Mesenchymal stem cell (in vitro differentiated cells and primary cell): ENCODE data around the gene KRTAP4-2.

Source experiments
- DNase-seq: peaks from one replicate; pipeline ENCODE4 v3.0.0-alpha.2; 2013
- H2AFZ ChIP-seq: one replicate; pipeline ENCODE4 v1.6.1; 2013; ENCODE audit warnings: low read depth, mild to moderate bottlenecking, control low read depth, inconsistent platforms, low read length, moderate library complexity
- H2AK5ac ChIP-seq: 2 replicates; pipeline ENCODE4 v1.6.1; 2013; ENCODE audit warnings: low read length, moderate library complexity, mild to moderate bottlenecking, inconsistent platforms; ENCODE audit not compliant: severe bottlenecking
- H2BK120ac ChIP-seq: one replicate; pipeline ENCODE4 v1.6.1; 2013; ENCODE audit warnings: low read depth, mild to moderate bottlenecking, inconsistent platforms, low read length, moderate library complexity
- H2BK12ac ChIP-seq, 2 experiments: one replicate each; pipeline ENCODE4 v1.6.1; 2013; ENCODE audit warnings: inconsistent platforms in 2 of 2, low read length in 2 of 2, mild to moderate bottlenecking in 2 of 2, moderate library complexity in 2 of 2, control low read depth in 1 of 2
- H2BK15ac ChIP-seq: one replicate; pipeline ENCODE4 v1.6.1; 2013; ENCODE audit warnings: mild to moderate bottlenecking, low read depth, inconsistent platforms; ENCODE audit not compliant: poor library complexity, severe bottlenecking
- H2BK5ac ChIP-seq: 2 replicates; pipeline ENCODE4 v1.6.1; 2013; ENCODE audit warnings: low read depth, mild to moderate bottlenecking, low read length, control low read depth, inconsistent platforms; ENCODE audit not compliant: poor library complexity, severe bottlenecking
- H3K14ac ChIP-seq, 2 experiments: one replicate each; pipeline ENCODE4 v1.6.1; 2013; ENCODE audit warnings: inconsistent platforms in 2 of 2, low read length in 2 of 2, control low read depth in 1 of 2, mild to moderate bottlenecking in 1 of 2, moderate library complexity in 1 of 2
- H3K18ac ChIP-seq, 2 experiments: one replicate each; pipeline ENCODE4 v1.6.1; 2013; ENCODE audit warnings: inconsistent platforms in 2 of 2, low read length in 2 of 2, control low read depth in 1 of 2, low read depth in 1 of 2, mild to moderate bottlenecking in 1 of 2
- H3K23ac ChIP-seq, 2 experiments: one replicate each; pipeline ENCODE4 v1.6.1; 2013; ENCODE audit warnings: inconsistent platforms in 2 of 2, low read length in 2 of 2, mild to moderate bottlenecking in 2 of 2, moderate library complexity in 2 of 2, control low read depth in 1 of 2
- H3K27ac ChIP-seq: 2 replicates; pipeline ENCODE4 v1.5.1; 2013; ENCODE audit warnings: mild to moderate bottlenecking, moderate library complexity, low read length, control low read depth, inconsistent platforms; ENCODE audit not compliant: poor library complexity, severe bottlenecking
- H3K27me3 ChIP-seq, 2 experiments: 2 replicates each; pipeline versions ENCODE4 v1.6.1 to v1.7.0; 2013; ENCODE audit warnings: low read length in 2 of 2, mild to moderate bottlenecking in 2 of 2, moderate library complexity in 2 of 2, control low read depth in 1 of 2, inconsistent platforms in 1 of 2; ENCODE audit not compliant: control insufficient read depth in 1 of 2, insufficient read depth in 1 of 2
- H3K36me3 ChIP-seq, 2 experiments: 2 replicates each; pipeline versions ENCODE4 v1.6.1 to v1.7.0; 2013; ENCODE audit warnings: low read length in 2 of 2, control low read depth in 1 of 2, inconsistent platforms in 1 of 2, low read depth in 1 of 2, mild to moderate bottlenecking in 1 of 2; ENCODE audit not compliant: insufficient read depth in 2 of 2, control insufficient read depth in 1 of 2
- H3K4ac ChIP-seq, 2 experiments: one replicate each; pipeline ENCODE4 v1.6.1; 2013; ENCODE audit warnings: inconsistent platforms in 2 of 2, low read length in 2 of 2, mild to moderate bottlenecking in 2 of 2, moderate library complexity in 2 of 2, control low read depth in 1 of 2, low read depth in 1 of 2
- H3K4me1 ChIP-seq: 2 replicates; pipeline ENCODE4 v1.6.1; 2013; ENCODE audit warnings: low read depth, low read length, control low read depth; ENCODE audit not compliant: control insufficient read depth, insufficient read depth
- H3K4me2 ChIP-seq: 2 replicates; pipeline ENCODE4 v1.6.1; 2013; ENCODE audit warnings: low read length, mild to moderate bottlenecking, inconsistent platforms; ENCODE audit not compliant: poor library complexity, severe bottlenecking
- H3K4me3 ChIP-seq, 2 experiments: 2 replicates each; pipeline versions ENCODE4 v1.5.1 to v1.7.0; 2013; ENCODE audit warnings: low read length in 2 of 2, mild to moderate bottlenecking in 2 of 2, control low read depth in 1 of 2, low read depth in 1 of 2; ENCODE audit not compliant: insufficient read depth in 1 of 2
- H3K79me1 ChIP-seq: replicated peaks from 2 replicates; pipeline ENCODE4 v1.6.1; 2013; ENCODE audit warnings: mild to moderate bottlenecking, control low read depth, low read length, inconsistent platforms; ENCODE audit not compliant: poor library complexity, severe bottlenecking
- H3K9ac ChIP-seq: 2 replicates; pipeline ENCODE4 v1.7.0; 2013; ENCODE audit warnings: mild to moderate bottlenecking, low read length, moderate library complexity
- H3K9me3 ChIP-seq: 2 replicates; pipeline ENCODE4 v1.7.0; 2013; ENCODE audit warnings: mild to moderate bottlenecking, low read length; ENCODE audit not compliant: control insufficient read depth
- H4K8ac ChIP-seq: one replicate; pipeline ENCODE4 v1.6.1; 2013; ENCODE audit warnings: inconsistent platforms, mild to moderate bottlenecking, low read length, moderate library complexity
- H4K91ac ChIP-seq: one replicate; pipeline ENCODE4 v1.6.1; 2013; ENCODE audit warnings: mild to moderate bottlenecking, low read length, inconsistent platforms
- WGBS: methylation state at CpG from one replicate; pipeline ENCODE4 v1.1.7; 2013; ENCODE audit warnings: mixed read lengths; 5-methylcytosine and 5-hydroxymethylcytosine counted together

Gene KRTAP4-2

DNA sequence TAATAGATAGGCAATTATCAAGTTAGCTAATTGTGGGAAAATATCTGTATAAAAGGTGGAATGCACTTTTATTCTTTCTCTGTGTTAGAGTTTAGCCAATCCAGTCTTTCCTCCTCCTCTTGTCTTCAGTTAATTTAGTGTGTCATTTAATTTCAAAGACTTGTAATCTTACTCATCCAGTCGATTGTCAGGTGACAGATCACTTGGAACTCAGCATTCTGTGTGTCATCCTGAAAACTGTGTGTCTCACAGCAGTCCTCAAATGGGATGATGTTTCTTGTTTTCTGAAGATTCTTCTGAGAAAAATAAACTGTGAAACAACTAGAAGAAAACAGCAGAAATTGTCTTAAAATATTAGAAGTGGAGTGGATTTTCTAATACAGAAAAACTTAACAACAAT lies 7.0 kb upstream of the KRTAP4-2 start:
- Histone ChIP-seq H4K8ac (no peak overlapping the region), H3K18ac (no peak overlapping the region), H3K4me2 (no peak overlapping the region), H3K79me1 (no peaks in the 10 kb centered on the region), H2BK120ac (no peak overlapping the region), H3K14ac (no peak overlapping the region), H3K9ac (no peak overlapping the region), H3K4me1 (peaks cover 2% of the 10 kb centered on the region), H2AFZ (no peak overlapping the region), H2BK5ac (no peak overlapping the region), H2AK5ac (no peak overlapping the region), H2BK15ac (no peak overlapping the region), H3K9me3 (no peaks in the 10 kb centered on the region), H3K4ac (no peak overlapping the region), H3K36me3 (no peaks in the 10 kb centered on the region), H3K27me3 (no peaks in the 10 kb centered on the region), H4K91ac (no peak overlapping the region), H2BK12ac (no peak overlapping the region), H3K23ac (no peak overlapping the region), H3K4me3 (no peak overlapping the region), H3K27ac (no peak overlapping the region)
- DNase-seq: no peak
- WGBS: 55% methylated on average over 1 of the region's 1 CpG

DNA sequence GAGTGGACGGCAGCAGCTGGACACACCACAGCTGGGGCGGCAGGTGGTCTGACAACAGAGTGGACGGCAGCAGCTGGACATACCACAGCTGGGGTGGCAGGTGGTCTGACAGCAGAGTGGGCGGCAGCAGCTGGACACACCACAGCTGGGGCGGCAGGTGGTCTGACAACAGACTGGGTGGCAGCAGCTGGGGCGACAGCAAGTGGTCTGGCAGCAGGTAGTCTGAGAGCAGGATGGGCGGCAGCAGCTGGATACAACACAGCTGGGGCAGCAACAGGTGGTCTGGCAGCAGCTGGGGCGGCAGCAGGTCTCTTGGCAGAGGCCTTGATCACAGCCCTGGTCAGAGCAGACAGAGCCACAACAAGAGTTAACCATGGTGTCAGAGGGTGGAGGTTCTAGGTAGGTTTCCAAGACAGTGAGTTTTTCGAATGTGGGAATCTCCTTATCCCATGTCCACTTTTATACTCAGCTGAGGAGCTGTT lies 6.5 kb upstream of the KRTAP4-2 start, which contains the start of gene KRTAP4-1:
TSS of gene KRTAP4-1 (minus strand) at position 432 of the 482 bp plus-strand sequence. CDS start at position 375, 57 bp downstream.
- no peak within 1 kb of the TSS for H3K27ac ChIP-seq
- H3K4me3 ChIP-seq: no peak within 1 kb of the TSS
- H2AK5ac ChIP-seq: no peak within 1 kb of the TSS
- H3K79me1 ChIP-seq: no peaks in the 10 kb centered on the region
- no peak within 1 kb of the TSS for H3K18ac ChIP-seq
- H3K14ac ChIP-seq: no peak within 1 kb of the TSS
- no peak within 1 kb of the TSS for H3K4me2 ChIP-seq
- H2BK120ac ChIP-seq: no peak within 1 kb of the TSS
- DNase-seq: no peak
- H3K9ac ChIP-seq: no peak within 1 kb of the TSS
- H3K27me3 ChIP-seq: no peaks in the 10 kb centered on the region
- H3K9me3 ChIP-seq: no peaks in the 10 kb centered on the region
- no peaks in the 10 kb centered on the region for H3K36me3 ChIP-seq
- no peak within 1 kb of the TSS for H3K4ac ChIP-seq
- H3K23ac ChIP-seq: no peak within 1 kb of the TSS
- no peak within 1 kb of the TSS for H2BK15ac ChIP-seq
- H2BK12ac ChIP-seq: no peak within 1 kb of the TSS
- no peak within 1 kb of the TSS for H2BK5ac ChIP-seq
- H4K91ac ChIP-seq: no peak within 1 kb of the TSS
- no peak within 1 kb of the TSS for H2AFZ ChIP-seq
- no peak within 1 kb of the TSS for H4K8ac ChIP-seq
- peaks cover under 1% of the 10 kb centered on the region for H3K4me1 ChIP-seq
- 87% methylated on average over 8 of the region's 9 CpGs for WGBS

DNA sequence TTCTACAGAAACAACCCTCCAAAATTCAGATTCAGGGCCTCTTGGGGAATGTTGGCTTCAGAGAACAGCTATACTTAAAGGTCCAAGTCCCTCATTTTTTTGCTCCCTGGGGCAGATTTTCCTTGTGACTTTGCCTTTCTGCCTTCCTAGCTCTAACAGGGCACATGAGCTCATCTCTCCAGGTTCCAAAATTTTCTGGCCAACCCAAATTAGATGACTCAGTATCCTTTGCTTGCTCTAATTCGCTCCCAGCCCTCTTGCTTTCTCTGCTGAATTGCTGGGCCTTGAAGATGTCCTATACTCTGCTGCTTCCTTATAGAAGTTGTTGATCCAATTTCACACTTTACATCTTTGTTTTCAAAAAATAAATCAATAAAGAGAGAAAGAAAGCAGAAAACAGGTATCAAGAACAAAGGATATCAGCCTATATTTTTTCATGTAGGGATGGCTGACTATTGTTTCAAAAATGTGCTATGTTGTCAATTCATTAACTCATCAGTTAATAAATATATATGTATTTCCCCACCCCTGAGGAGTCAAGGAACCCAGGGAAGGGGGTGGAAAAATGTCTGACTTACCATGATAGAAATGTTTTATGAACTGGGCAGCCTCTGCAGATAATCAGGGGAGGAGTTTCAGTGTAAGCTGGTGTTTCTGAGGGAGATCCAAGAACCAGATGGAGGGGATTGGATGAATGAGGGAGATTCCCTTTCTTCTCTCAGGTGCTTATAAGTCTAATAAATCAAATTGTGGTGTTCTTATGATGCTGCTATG lies 1.0 kb upstream of the KRTAP4-2 start:
- Histone ChIP-seq H4K91ac (no peak overlapping the region), H2BK12ac (no peak overlapping the region), H2BK15ac (no peak overlapping the region), H2AFZ (no peak overlapping the region), H2BK120ac (no peak overlapping the region), H3K4me3 (no peak overlapping the region), H3K9me3 (no peaks in the 10 kb centered on the region), H3K4me1 (peaks cover 4% of the 10 kb centered on the region), H3K4ac (no peak overlapping the region), H4K8ac (no peak overlapping the region), H3K36me3 (no peaks in the 10 kb centered on the region), H3K4me2 (no peak overlapping the region), H3K27me3 (no peaks in the 10 kb centered on the region), H3K79me1 (no peaks in the 10 kb centered on the region), H3K9ac (peak overlapping the region; percentile 83), H3K18ac (no peak overlapping the region), H3K27ac (peak overlapping the region; percentile 44), H2BK5ac (no peak overlapping the region), H3K23ac (no peak overlapping the region), H3K14ac (no peak overlapping the region), H2AK5ac (no peak overlapping the region)
- DNase-seq: no peak
- 86% methylated on average over 1 of the region's 1 CpG for WGBS

DNA sequence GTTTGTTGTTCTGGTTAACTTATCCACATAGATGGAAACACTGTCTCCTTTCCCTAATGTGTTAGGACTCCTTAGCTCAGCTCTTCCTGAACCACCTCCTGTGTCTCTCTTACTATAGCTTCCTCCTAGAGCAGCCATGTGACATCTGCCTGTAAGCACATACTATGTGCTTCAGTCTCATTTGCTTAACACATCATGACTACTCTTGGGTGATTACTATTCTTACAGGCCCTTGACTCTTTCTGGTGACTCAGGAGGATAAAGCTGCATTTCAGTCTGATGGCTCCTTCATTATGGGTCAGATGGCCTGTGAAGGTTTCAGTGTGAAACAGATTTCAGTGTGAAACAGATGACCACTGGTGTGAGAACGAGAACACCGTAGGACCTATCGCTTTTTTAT lies 320 bp upstream of the KRTAP4-2 start:
- no peak overlapping the region for H3K4me3 ChIP-seq
- no peaks in the 10 kb centered on the region for H3K36me3 ChIP-seq
- H3K14ac ChIP-seq: no peak overlapping the region
- no peak overlapping the region for H2AFZ ChIP-seq
- no peak overlapping the region for H2BK120ac ChIP-seq
- WGBS: 71% methylated on average over 1 of the region's 3 CpGs
- no peak overlapping the region for H4K8ac ChIP-seq
- no peak overlapping the region for H4K91ac ChIP-seq
- no peaks in the 10 kb centered on the region for H3K27me3 ChIP-seq
- no peak overlapping the region for H2AK5ac ChIP-seq
- DNase-seq: peak; percentile 5
- H3K4ac ChIP-seq: no peak overlapping the region
- no peak overlapping the region for H2BK5ac ChIP-seq
- no peak overlapping the region for H2BK15ac ChIP-seq
- no peaks in the 10 kb centered on the region for H3K79me1 ChIP-seq
- no peak overlapping the region for H2BK12ac ChIP-seq
- no peaks in the 10 kb centered on the region for H3K9me3 ChIP-seq
- H3K4me1 ChIP-seq: peaks cover 4% of the 10 kb centered on the region
- H3K27ac ChIP-seq: no peak overlapping the region
- peak overlapping the region; percentile 83 for H3K9ac ChIP-seq
- H3K4me2 ChIP-seq: no peak overlapping the region
- no peak overlapping the region for H3K23ac ChIP-seq
- H3K18ac ChIP-seq: no peak overlapping the region
